Measurements from ENCODE around the gene CXCL6. TPM values are rescaled to one million over a fixed set of nuclear protein-coding genes. Genes with fewer than 3 reads are reported as not detected.

Gene CXCL6
- polyA plus RNA-seq, 3 donors, result not detected

DNA sequence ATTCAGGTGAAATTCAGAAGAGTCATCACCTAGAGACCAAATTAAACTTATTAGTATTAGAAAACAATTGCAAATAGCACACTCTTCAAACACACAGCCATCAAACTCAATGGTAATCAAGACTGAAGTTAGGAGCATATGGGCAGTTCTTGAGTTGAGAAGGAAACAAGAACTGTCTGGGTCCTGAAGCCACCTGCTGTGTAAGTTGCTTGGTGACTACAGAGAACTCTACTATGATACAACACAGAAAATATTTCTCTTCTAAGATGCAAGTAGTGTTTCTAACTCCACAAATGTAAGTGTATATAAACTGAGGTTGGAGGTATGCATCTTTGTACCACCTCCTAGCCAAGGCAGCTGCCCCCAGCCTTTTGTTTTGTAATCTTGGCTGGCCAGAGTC lies 16.3 kb downstream of the CXCL6 start:
- Histone ChIP-seq H3K9ac (ENCODE audit: insufficient read depth, low read length, poor library complexity, severe bottlenecking) (no peak overlapping the region), H3K27me3 (ENCODE audit: control insufficient read depth in 2 of 2, insufficient read depth in 2 of 2, low read length in 2 of 2) (peaks cover 3 to 10% of the 10 kb centered on the region in 2 donors), H3K4me1 (ENCODE audit: control insufficient read depth in 1 of 2, insufficient read depth in 2 of 2, low read length in 2 of 2) (peaks cover 15 to 17% of the 10 kb centered on the region in 2 donors), H4K20me1 (ENCODE audit: insufficient read depth, low read length) (no peaks in the 10 kb centered on the region), H2AFZ (ENCODE audit: insufficient read depth, low read depth, low read length, poor library complexity, severe bottlenecking) (peak overlapping the region; percentile 30), H3K27ac (ENCODE audit: low read depth in 1 of 2, low read length in 2 of 2) (no peak overlapping the region), H3K4me3 (replicated peaks in 1 of 3; ENCODE audit: low read depth in 2 of 3, low read length in 3 of 3) (no peak overlapping the region), H3K4me2 (replicated peaks; ENCODE audit: extremely low read depth, low read length, poor library complexity, severe bottlenecking) (no peak overlapping the region), H3K36me3 (replicated peaks in 1 of 2; ENCODE audit: control insufficient read depth in 1 of 2, insufficient read depth in 2 of 2, low read length in 2 of 2) (no peaks in the 10 kb centered on the region), H3K79me2 (ENCODE audit: insufficient read depth, low read length) (no peaks in the 10 kb centered on the region), H3K9me3 (replicated peaks in 1 of 2; ENCODE audit: control insufficient read depth in 1 of 2, insufficient read depth in 1 of 2, low read length in 2 of 2) (no peaks in the 10 kb centered on the region)
- Mint-ChIP-seq H3K27ac (peak overlapping the region in 1 of 7 donors; percentile 45), H3K36me3 (no peaks in the 10 kb centered on the region), H3K27me3 (ENCODE audit: low read depth in 3 of 3) (peaks cover 7 to 16% (median 14%) of the 10 kb centered on the region in 3 donors), H3K4me1 (peaks cover 22% of the 10 kb centered on the region), H3K4me3 (no peak overlapping the region), H3K9me3 (peaks cover 0 to 3% (median 0%) of the 10 kb centered on the region in 7 donors)
- no peak for DNase-seq
- no peak for TF ChIP-seq CTCF (IDR thresholded peaks at IDR 0.05)
- intact Hi-C loops (cut with micrococcal nuclease), result no loop called here

DNA sequence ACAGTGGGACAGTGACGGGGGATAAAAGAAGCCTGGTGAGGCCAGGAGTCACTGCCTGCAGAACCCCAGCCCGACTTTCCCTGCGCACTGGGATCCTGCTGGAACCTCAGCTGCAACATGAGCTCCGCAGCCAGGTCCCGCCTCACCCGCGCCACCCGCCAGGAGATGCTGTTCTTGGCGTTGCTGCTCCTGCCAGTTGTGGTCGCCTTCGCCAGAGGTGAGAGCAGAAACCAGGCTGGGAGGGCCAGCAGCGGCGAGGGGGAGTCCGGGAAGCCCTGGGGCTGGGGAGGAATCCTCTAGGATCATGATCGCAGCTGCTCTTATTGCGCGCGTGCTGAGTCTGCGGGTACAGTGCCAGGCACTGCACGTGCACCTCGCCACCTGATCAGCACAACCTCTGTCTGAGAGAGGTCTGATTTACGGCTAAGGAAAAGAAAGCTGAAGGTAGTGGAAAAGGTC lies 16.8 kb downstream of the CXCL6 start, which contains the start of gene PF4V1:
PF4V1 (plus strand) TSS at position 51 of the 459 bp plus-strand sequence; CDS start at position 118, 67 bp downstream.
- Mint-ChIP-seq H3K9me3 (peaks cover 0 to 3% (median 0%) of the 10 kb centered on the region in 7 donors), H3K4me1 (peaks cover 20% of the 10 kb centered on the region), H3K4me3 (peak within 1 kb of the TSS; percentile 65 to 80), H3K27ac (peak within 1 kb of the TSS in 1 of 7 donors; percentile 45), H3K36me3 (no peaks in the 10 kb centered on the region), H3K27me3 (ENCODE audit: low read depth in 3 of 3) (peaks cover 7 to 16% (median 14%) of the 10 kb centered on the region in 3 donors)
- peak within 1 kb of the TSS in 1 of 3 experiments; percentile 42 for H3K4me3 ChIP-seq (replicated peaks in 1 of 3; ENCODE audit: low read depth in 2 of 3, low read length in 3 of 3)
- H3K79me2 ChIP-seq (ENCODE audit: insufficient read depth, low read length), result no peaks in the 10 kb centered on the region
- no peak within 1 kb of the TSS for H3K27ac ChIP-seq (ENCODE audit: low read depth in 1 of 2, low read length in 2 of 2)
- peak within 1 kb of the TSS; percentile 30 for H2AFZ ChIP-seq (ENCODE audit: insufficient read depth, low read depth, low read length, poor library complexity, severe bottlenecking)
- peaks cover 11 to 14% of the 10 kb centered on the region in 2 donors for H3K4me1 ChIP-seq (ENCODE audit: control insufficient read depth in 1 of 2, insufficient read depth in 2 of 2, low read length in 2 of 2)
- no peaks in the 10 kb centered on the region for H4K20me1 ChIP-seq (ENCODE audit: insufficient read depth, low read length)
- H3K36me3 ChIP-seq (replicated peaks in 1 of 2; ENCODE audit: control insufficient read depth in 1 of 2, insufficient read depth in 2 of 2, low read length in 2 of 2), result no peaks in the 10 kb centered on the region
- no peaks in the 10 kb centered on the region for H3K9me3 ChIP-seq (replicated peaks in 1 of 2; ENCODE audit: control insufficient read depth in 1 of 2, insufficient read depth in 1 of 2, low read length in 2 of 2)
- TF ChIP-seq CTCF (IDR thresholded peaks at IDR 0.05), result no peak
- no peak for DNase-seq
- H3K27me3 ChIP-seq (ENCODE audit: control insufficient read depth in 2 of 2, insufficient read depth in 2 of 2, low read length in 2 of 2), result peaks cover 3 to 10% of the 10 kb centered on the region in 2 donors
- H3K9ac ChIP-seq (ENCODE audit: insufficient read depth, low read length, poor library complexity, severe bottlenecking), result no peak within 1 kb of the TSS
- WGBS (ENCODE audit: insufficient coverage), result 37% methylated on average over 19 of the region's 22 CpGs
- H3K4me2 ChIP-seq (replicated peaks; ENCODE audit: extremely low read depth, low read length, poor library complexity, severe bottlenecking), result peak within 1 kb of the TSS; percentile 51
- intact Hi-C loops (cut with micrococcal nuclease), result no loop called here
